ENCODE results near the gene KRTAP4-1. TPM values are rescaled to one million over a fixed set of nuclear protein-coding genes. Genes with fewer than 3 reads are reported as not detected.

The KRTAP4-1 gene
- total and polyA plus RNA-seq, 8 donors = not detected

Other genes starting within 250 kb of the KRTAP4-1 start
Only the 30 nearest of the 41 such genes appear.
- gene KRTAP1-5, start 157.7 kb downstream of the KRTAP4-1 start, total RNA-seq = not detected
- gene KRTAP1-5, start 157.7 kb downstream of the KRTAP4-1 start, polyA plus RNA-seq = not detected
- not detected for gene KRTAP1-4, start 154.7 kb downstream of the KRTAP4-1 start, total RNA-seq
- gene KRTAP1-4, start 154.7 kb downstream of the KRTAP4-1 start, polyA plus RNA-seq = not detected
- gene KRTAP1-3, start 150.0 kb downstream of the KRTAP4-1 start, total RNA-seq = not detected
- gene KRTAP1-3, start 150.0 kb downstream of the KRTAP4-1 start, polyA plus RNA-seq = not detected
- gene KRTAP1-1, start 143.5 kb downstream of the KRTAP4-1 start, total RNA-seq = under 1 TPM in 3 of 6 donors, not detected in 3; 0.16 to 0.46 (median 0.31) TPM
- under 1 TPM in 1 of 2 donors, not detected in 1; 0.68 TPM for gene KRTAP1-1, start 143.5 kb downstream of the KRTAP4-1 start, polyA plus RNA-seq
- not detected for gene KRTAP2-1, start 137.6 kb downstream of the KRTAP4-1 start, total RNA-seq
- gene KRTAP2-1, start 137.6 kb downstream of the KRTAP4-1 start, polyA plus RNA-seq = not detected
- not detected for gene KRTAP2-2, start 129.7 kb downstream of the KRTAP4-1 start, total RNA-seq
- not detected for gene KRTAP2-2, start 129.7 kb downstream of the KRTAP4-1 start, polyA plus RNA-seq
- gene KRTAP2-3, start 124.8 kb downstream of the KRTAP4-1 start, total RNA-seq = not detected
- gene KRTAP2-3, start 124.8 kb downstream of the KRTAP4-1 start, polyA plus RNA-seq = not detected
- not detected for gene KRTAP2-4, start 119.0 kb downstream of the KRTAP4-1 start, total RNA-seq
- gene KRTAP2-4, start 119.0 kb downstream of the KRTAP4-1 start, polyA plus RNA-seq = not detected
- gene KRTAP4-7, start 100.8 kb downstream of the KRTAP4-1 start, total RNA-seq = not detected
- not detected for gene KRTAP4-7, start 100.8 kb downstream of the KRTAP4-1 start, polyA plus RNA-seq
- gene KRTAP4-8, start 86.8 kb downstream of the KRTAP4-1 start, total RNA-seq = not detected
- gene KRTAP4-8, start 86.8 kb downstream of the KRTAP4-1 start, polyA plus RNA-seq = not detected
- gene KRTAP4-16, start 82.7 kb downstream of the KRTAP4-1 start, total RNA-seq = not detected
- gene KRTAP4-16, start 82.7 kb downstream of the KRTAP4-1 start, polyA plus RNA-seq = not detected
- not detected for gene KRTAP4-9, start 79.5 kb downstream of the KRTAP4-1 start, total RNA-seq
- gene KRTAP4-9, start 79.5 kb downstream of the KRTAP4-1 start, polyA plus RNA-seq = not detected
- not detected for gene KRTAP4-11, start 66.5 kb downstream of the KRTAP4-1 start, total RNA-seq
- not detected for gene KRTAP4-11, start 66.5 kb downstream of the KRTAP4-1 start, polyA plus RNA-seq
- gene KRTAP4-12, start 60.7 kb downstream of the KRTAP4-1 start, total RNA-seq = not detected
- gene KRTAP4-12, start 60.7 kb downstream of the KRTAP4-1 start, polyA plus RNA-seq = not detected
- not detected for gene KRTAP4-6, start 44.4 kb downstream of the KRTAP4-1 start, total RNA-seq
- not detected for gene KRTAP4-6, start 44.4 kb downstream of the KRTAP4-1 start, polyA plus RNA-seq
- gene KRTAP4-5, start 35.1 kb downstream of the KRTAP4-1 start, total RNA-seq = not detected
- gene KRTAP4-5, start 35.1 kb downstream of the KRTAP4-1 start, polyA plus RNA-seq = not detected
- not detected for gene KRTAP4-4, start 24.2 kb downstream of the KRTAP4-1 start, total RNA-seq
- gene KRTAP4-4, start 24.2 kb downstream of the KRTAP4-1 start, polyA plus RNA-seq = not detected
- not detected for gene KRTAP4-3, start 16.7 kb downstream of the KRTAP4-1 start, total RNA-seq
- gene KRTAP4-3, start 16.7 kb downstream of the KRTAP4-1 start, polyA plus RNA-seq = not detected
- not detected for gene KRTAP4-2, start 6.7 kb downstream of the KRTAP4-1 start, total RNA-seq
- gene KRTAP4-2, start 6.7 kb downstream of the KRTAP4-1 start, polyA plus RNA-seq = not detected
- gene KRTAP9-1, start 5.0 kb upstream of the KRTAP4-1 start, total RNA-seq = not detected
- gene KRTAP9-1, start 5.0 kb upstream of the KRTAP4-1 start, polyA plus RNA-seq = not detected
- gene KRTAP9-2, start 41.7 kb upstream of the KRTAP4-1 start, total RNA-seq = not detected
- not detected for gene KRTAP9-2, start 41.7 kb upstream of the KRTAP4-1 start, polyA plus RNA-seq
- not detected for gene KRTAP9-3, start 47.5 kb upstream of the KRTAP4-1 start, total RNA-seq
- gene KRTAP9-3, start 47.5 kb upstream of the KRTAP4-1 start, polyA plus RNA-seq = not detected
- gene KRTAP9-8, start 53.1 kb upstream of the KRTAP4-1 start, total RNA-seq = not detected
- gene KRTAP9-8, start 53.1 kb upstream of the KRTAP4-1 start, polyA plus RNA-seq = not detected
- not detected for gene KRTAP9-4, start 64.8 kb upstream of the KRTAP4-1 start, total RNA-seq
- not detected for gene KRTAP9-4, start 64.8 kb upstream of the KRTAP4-1 start, polyA plus RNA-seq
- gene KRTAP9-9, start 70.5 kb upstream of the KRTAP4-1 start, total RNA-seq = not detected
- not detected for gene KRTAP9-9, start 70.5 kb upstream of the KRTAP4-1 start, polyA plus RNA-seq
- not detected for gene KRTAP9-6, start 80.5 kb upstream of the KRTAP4-1 start, total RNA-seq
- not detected for gene KRTAP9-6, start 80.5 kb upstream of the KRTAP4-1 start, polyA plus RNA-seq
- gene KRTAP9-7, start 90.8 kb upstream of the KRTAP4-1 start, total RNA-seq = not detected
- not detected for gene KRTAP9-7, start 90.8 kb upstream of the KRTAP4-1 start, polyA plus RNA-seq
- not detected for gene KRTAP29-1, start 117.9 kb upstream of the KRTAP4-1 start, total RNA-seq
- not detected for gene KRTAP29-1, start 117.9 kb upstream of the KRTAP4-1 start, polyA plus RNA-seq
- not detected for gene KRTAP16-1, start 124.4 kb upstream of the KRTAP4-1 start, total RNA-seq
- gene KRTAP16-1, start 124.4 kb upstream of the KRTAP4-1 start, polyA plus RNA-seq = not detected
- gene KRTAP17-1, start 130.8 kb upstream of the KRTAP4-1 start, total RNA-seq = not detected
- not detected for gene KRTAP17-1, start 130.8 kb upstream of the KRTAP4-1 start, polyA plus RNA-seq

Measured in pancreas (tissue), 8 donors.